ENCODE data around the gene VRK1.

DNA sequence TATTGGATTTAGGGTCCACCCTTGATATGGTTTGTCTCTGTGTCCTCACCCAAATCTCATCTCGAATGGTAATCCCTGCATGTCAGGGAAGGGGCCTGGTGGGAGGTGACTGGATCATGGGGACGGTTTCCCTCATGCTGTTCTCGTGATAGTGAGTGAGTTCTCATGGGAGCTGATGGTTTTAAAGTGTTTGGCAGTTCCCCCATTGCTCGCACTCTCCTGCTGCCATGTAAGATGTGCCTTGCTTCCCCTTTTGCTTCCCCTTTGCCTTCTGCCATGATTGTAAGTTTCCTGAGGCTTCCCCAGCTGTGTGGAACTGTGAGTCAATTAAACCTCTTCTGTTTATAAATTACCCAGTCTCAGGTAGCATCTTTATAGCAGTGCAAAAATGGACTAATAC lies 118.3 kb downstream of the VRK1 start:
- TF ChIP-seq, protein P1, sequence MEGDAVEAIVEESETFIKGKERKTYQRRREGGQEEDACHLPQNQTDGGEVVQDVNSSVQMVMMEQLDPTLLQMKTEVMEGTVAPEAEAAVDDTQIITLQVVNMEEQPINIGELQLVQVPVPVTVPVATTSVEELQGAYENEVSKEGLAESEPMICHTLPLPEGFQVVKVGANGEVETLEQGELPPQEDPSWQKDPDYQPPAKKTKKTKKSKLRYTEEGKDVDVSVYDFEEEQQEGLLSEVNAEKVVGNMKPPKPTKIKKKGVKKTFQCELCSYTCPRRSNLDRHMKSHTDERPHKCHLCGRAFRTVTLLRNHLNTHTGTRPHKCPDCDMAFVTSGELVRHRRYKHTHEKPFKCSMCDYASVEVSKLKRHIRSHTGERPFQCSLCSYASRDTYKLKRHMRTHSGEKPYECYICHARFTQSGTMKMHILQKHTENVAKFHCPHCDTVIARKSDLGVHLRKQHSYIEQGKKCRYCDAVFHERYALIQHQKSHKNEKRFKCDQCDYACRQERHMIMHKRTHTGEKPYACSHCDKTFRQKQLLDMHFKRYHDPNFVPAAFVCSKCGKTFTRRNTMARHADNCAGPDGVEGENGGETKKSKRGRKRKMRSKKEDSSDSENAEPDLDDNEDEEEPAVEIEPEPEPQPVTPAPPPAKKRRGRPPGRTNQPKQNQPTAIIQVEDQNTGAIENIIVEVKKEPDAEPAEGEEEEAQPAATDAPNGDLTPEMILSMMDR (IDR thresholded peaks at IDR 0.05) = no peak
- TF ChIP-seq EZH2phosphoT487 (IDR thresholded peaks at IDR 0.05) (no peak), EZH2 (IDR thresholded peaks at IDR 0.05) (no peak)

Data from neural progenitor cell (in vitro differentiated cells).